ENCODE measurements around the gene STMN3.

Gene STMN3

DNA sequence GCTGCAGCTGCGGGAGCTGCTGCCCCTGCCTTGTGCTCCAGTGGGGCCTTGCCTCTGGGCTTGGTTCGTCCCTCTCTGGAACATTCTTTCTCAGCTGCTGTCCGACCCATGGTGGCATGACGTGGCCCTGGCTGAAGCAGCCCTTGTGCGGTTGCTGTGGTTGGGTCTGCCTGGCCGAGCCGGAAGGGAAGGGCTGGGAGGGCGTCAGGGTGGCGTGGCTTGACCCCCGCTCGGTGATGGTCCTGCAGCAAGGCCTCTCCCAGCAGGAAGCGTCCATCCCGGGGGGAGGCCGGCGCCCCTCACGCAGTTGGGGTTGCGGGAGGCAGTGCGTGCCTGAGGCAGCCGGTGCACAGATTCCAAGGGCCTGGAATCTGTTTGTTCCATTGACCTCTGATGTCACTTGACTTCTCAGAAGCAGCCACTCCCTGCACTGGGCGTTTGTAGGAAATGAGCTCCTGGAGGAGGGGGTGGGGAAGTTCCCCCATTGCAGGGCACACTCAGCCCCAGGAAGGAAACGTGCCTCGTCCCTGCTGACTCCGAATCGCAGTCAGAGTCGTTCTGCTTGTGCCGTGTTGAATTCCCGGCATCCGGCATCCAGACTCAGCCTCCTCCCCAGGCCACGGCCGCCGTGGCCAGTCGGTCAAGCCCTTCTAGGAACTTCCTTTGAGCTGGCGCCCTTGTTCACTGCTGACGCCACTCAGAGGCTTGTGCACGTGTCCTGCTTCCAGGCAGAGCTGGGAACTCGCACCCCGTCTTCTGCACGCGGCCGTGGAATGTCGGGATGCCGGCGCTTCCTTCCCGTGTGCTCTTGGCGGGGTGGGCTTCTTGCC is 33.5 kb upstream of the STMN3 start:
- no peaks in the 10 kb centered on the region for H3K27me3 ChIP-seq
- H3K36me3 ChIP-seq: peaks cover 18% of the 10 kb centered on the region
- H3K9me3 ChIP-seq: no peaks in the 10 kb centered on the region
- H3K27ac ChIP-seq: peak overlapping the region; percentile 51; the same call in 1 of the 2 replicates
- TF ChIP-seq Cebpa-rat (IDR thresholded peaks at IDR 0.05): no peak
- peak overlapping the region; percentile 20; the same call in 1 of the 2 replicates for H3K9ac ChIP-seq
- H3K4me2 ChIP-seq: peak overlapping the region; percentile 66
- H4K20me1 ChIP-seq: peaks cover 11% of the 10 kb centered on the region; the same call in 1 of the 2 replicates
- peaks cover 32% of the 10 kb centered on the region for H3K4me1 ChIP-seq
- H3K4me3 ChIP-seq: no peak overlapping the region

DNA sequence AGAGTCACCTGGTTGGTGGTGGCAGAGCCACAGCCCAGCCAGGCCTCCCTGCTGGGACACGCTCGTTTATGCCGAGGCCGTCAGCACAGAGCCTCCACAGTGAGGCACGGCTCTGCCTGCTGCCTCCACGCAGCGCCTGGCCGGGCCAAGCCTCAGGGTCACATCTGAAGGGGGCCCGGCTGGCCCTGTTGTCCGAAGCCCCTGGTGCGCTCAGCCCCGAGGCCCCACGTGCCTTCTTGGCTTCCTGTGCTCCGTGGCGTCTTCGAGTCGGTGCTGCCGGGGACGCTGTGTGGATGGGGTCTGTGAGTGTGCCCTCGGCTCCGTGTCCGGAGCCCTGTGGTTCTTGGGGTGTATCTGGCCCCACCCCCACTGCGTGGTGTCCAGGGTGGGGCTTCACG is 32.9 kb upstream of the STMN3 start:
- H3K4me1 ChIP-seq: peaks cover 26% of the 10 kb centered on the region
- no peak for TF ChIP-seq Cebpa-rat (IDR thresholded peaks at IDR 0.05)
- H3K9me3 ChIP-seq: no peaks in the 10 kb centered on the region
- no peak overlapping the region for H3K9ac ChIP-seq
- no peak overlapping the region for H3K4me2 ChIP-seq
- H3K36me3 ChIP-seq: peaks cover 24% of the 10 kb centered on the region
- peak overlapping the region; percentile 51; the same call in 1 of the 2 replicates for H3K27ac ChIP-seq
- no peak overlapping the region for H3K4me3 ChIP-seq
- peaks cover 5% of the 10 kb centered on the region; the same call in 1 of the 2 replicates for H4K20me1 ChIP-seq
- no peaks in the 10 kb centered on the region for H3K27me3 ChIP-seq

DNA sequence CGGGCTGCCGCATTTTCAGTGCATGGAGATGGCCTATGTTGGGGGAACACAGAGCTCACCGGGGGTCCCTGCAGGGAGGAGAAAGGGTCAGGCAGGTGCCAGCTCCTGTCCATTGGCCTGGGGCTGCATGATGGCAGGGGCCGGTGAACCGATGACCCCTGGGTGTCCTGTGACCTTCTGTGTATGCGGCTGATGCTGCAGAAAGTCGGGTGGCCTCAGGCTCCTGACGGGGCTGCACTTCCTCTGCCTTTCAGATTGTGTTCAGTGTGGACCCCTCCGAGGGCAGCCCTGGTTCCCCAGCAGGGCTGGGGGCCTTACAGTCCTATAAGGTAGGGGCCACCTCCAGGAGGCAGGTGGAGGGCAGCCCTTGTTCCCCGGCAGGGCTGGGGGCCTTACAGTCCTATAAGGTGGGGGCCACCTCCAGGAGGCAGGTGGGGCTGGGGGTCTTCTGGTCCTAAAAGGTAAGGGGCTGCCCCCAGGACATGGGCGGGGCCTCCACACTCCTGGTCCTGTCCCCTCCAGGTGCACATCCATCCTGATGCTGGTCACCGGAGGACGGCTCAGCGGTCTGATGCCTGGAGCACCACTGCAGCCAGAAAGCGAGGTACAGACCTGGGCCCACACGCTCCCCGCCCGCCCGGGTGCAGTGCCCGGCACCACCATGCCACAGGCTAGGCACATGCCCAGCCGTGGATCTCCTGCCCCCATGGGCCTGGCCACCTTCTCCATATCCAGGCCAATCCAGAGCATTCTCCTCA is 32.2 kb upstream of the STMN3 start:
- Histone ChIP-seq H3K9me3 (no peaks in the 10 kb centered on the region), H3K9ac (no peak overlapping the region), H3K36me3 (peaks cover 31% of the 10 kb centered on the region), H3K4me2 (no peak overlapping the region), H3K4me3 (no peak overlapping the region), H3K27me3 (no peaks in the 10 kb centered on the region), H3K4me1 (peaks cover 20% of the 10 kb centered on the region), H4K20me1 (no peaks in the 10 kb centered on the region), H3K27ac (no peak overlapping the region)
- no peak for TF ChIP-seq Cebpa-rat (IDR thresholded peaks at IDR 0.05)

DNA sequence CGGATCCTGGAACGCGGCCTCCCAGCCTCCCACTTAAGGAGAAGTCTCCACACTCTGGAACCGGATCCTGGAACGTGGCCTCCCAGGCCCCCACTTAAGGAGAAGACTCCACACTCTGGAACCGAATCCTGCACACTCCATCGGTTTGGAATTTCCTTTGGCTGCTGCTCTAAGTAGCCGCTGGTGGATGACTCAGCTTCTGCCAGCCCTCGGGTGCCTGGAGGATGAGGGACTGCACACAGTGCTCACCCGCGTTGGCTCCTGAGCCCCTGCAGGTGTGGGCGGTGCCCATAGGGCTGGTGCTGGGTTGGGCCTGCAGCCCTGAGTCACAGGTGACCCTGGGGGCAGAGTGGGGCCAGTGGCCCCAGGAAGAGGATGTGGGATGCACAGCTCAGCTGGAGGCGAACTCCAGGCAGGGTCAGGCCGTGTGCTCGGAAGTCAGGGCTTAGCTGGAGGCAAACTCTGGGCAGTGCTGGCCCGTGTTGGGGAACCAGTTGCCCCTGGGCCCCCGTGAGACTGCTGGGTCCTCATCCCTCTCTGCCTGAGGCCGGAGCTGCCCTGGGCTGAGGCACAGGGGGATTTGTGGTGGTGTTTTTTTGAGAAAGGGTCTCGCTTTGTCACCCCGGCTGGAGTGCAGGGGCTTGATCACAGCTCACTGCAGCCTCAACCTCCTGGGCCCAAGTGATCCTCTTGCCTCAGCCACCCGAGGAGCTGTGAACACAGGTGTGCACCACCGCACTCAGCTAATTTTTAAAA is 29.3 kb upstream of the STMN3 start:
- Histone ChIP-seq H3K9me3 (no peaks in the 10 kb centered on the region), H3K27me3 (no peaks in the 10 kb centered on the region), H3K27ac (no peak overlapping the region), H3K4me1 (peaks cover 17% of the 10 kb centered on the region), H3K9ac (no peak overlapping the region), H3K4me3 (no peak overlapping the region), H4K20me1 (no peaks in the 10 kb centered on the region; the same call in 1 of the 2 replicates), H3K4me2 (no peak overlapping the region), H3K36me3 (peaks cover 60% of the 10 kb centered on the region)
- no peak for TF ChIP-seq Cebpa-rat (IDR thresholded peaks at IDR 0.05)

DNA sequence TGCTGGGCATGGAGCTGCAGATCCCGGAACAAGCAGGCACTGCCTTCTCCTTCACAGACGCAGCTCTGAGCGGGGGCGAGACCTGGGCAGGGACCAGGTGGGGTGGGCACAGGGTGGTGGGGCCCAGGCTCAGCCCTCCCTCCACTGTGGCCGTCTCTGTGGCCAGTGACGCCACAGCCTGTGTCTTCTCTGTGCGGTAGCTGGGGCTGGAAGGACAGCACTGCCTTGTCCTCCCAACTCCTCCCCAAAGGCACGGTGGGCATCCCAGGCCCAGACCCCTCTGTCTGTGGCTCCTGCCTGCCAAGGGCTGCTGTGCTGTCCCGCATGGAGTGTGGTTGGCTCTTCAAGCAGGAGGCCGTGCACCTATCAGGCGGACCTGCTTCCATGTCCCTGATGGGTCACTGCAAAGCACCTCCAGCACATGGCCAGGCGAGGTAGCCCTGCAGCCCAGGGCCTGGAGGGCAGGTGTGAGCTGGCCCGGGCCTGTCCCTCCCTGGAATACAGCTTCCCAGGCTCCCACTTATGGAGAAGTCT is 28.5 kb upstream of the STMN3 start:
- Histone ChIP-seq H4K20me1 (no peaks in the 10 kb centered on the region; the same call in 1 of the 2 replicates), H3K27ac (0 out of 2 replicates have a peak overlapping the region, but pooled peaks have one; percentile 6), H3K4me2 (no peak overlapping the region), H3K36me3 (peaks cover 69% of the 10 kb centered on the region), H3K27me3 (no peaks in the 10 kb centered on the region), H3K9me3 (no peaks in the 10 kb centered on the region), H3K4me3 (no peak overlapping the region), H3K9ac (no peak overlapping the region), H3K4me1 (peaks cover 8% of the 10 kb centered on the region)
- no peak for TF ChIP-seq Cebpa-rat (IDR thresholded peaks at IDR 0.05)

DNA sequence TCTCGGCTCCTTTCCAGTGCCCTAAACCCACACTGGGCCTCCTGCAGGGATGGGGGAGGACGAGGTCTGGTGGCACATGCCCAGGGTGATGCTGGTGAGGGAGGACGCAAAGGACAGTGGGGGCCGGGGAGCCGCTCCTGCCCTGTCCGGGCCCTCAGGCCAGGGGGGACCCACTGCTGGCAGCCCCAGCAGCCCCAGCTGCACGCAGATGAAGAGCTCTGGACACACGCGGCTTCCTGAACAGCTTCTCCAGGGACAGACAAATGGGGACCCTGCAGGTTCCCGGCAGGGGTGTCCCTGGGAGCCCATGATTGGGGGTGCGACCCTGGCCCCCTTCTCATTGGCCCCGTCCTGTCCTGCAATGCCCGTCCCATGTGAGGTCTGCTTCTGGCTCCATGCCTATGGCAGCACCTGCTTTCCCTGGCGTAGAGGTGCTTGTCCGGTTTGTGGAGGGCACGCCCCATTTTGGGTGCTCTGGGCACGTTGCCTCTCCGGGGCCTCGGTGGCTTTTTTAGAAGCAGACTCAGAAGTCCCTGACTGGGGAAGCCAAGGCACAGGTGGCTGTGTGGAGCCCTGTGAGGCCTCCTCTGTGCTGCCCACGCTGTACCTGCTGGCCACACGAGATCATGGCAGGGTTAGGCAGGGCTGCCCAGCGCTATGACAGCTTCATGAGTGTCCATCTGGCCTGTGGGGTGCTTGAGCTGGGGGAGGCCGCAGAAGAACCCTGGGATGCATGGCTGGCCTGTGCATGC is 27.8 kb upstream of the STMN3 start:
- no peak overlapping the region for H3K4me2 ChIP-seq
- H3K9ac ChIP-seq: no peak overlapping the region
- no peak overlapping the region for H3K4me3 ChIP-seq
- H3K27ac ChIP-seq: 0 out of 2 replicates have a peak overlapping the region, but pooled peaks have one; percentile 6
- H3K36me3 ChIP-seq: peaks cover 74% of the 10 kb centered on the region
- no peaks in the 10 kb centered on the region for H3K9me3 ChIP-seq
- peaks cover 1% of the 10 kb centered on the region; the same call in 1 of the 2 replicates for H3K4me1 ChIP-seq
- no peak for TF ChIP-seq Cebpa-rat (IDR thresholded peaks at IDR 0.05)
- no peaks in the 10 kb centered on the region; the same call in 1 of the 2 replicates for H4K20me1 ChIP-seq
- no peaks in the 10 kb centered on the region for H3K27me3 ChIP-seq

DNA sequence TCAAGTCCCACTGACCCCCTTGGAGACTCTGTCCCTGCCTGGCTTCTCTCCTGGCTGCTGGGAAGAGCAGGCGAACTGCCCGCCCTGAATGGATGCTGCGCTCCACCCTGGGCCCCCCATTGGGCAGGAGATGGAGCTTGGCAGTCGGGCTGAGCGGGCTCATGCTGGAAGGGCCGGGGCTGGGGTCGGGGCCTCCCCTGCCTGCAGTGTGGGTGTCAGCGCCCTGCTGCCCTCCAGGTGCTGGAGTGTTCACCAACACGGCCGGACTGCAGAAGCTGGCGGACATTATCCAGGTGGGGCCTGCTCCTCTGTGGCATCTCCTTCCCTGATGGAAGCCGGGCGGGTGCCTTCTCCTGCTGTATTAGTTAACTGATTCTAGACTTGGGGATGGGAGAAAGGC is 27.2 kb upstream of the STMN3 start:
- no peak for TF ChIP-seq Cebpa-rat (IDR thresholded peaks at IDR 0.05)
- no peaks in the 10 kb centered on the region; the same call in 1 of the 2 replicates for H4K20me1 ChIP-seq
- H3K27me3 ChIP-seq: no peaks in the 10 kb centered on the region
- no peak overlapping the region for H3K27ac ChIP-seq
- H3K36me3 ChIP-seq: peaks cover 80% of the 10 kb centered on the region
- no peaks in the 10 kb centered on the region for H3K4me1 ChIP-seq
- no peak overlapping the region for H3K4me2 ChIP-seq
- no peak overlapping the region for H3K4me3 ChIP-seq
- no peak overlapping the region for H3K9ac ChIP-seq
- no peaks in the 10 kb centered on the region for H3K9me3 ChIP-seq

DNA sequence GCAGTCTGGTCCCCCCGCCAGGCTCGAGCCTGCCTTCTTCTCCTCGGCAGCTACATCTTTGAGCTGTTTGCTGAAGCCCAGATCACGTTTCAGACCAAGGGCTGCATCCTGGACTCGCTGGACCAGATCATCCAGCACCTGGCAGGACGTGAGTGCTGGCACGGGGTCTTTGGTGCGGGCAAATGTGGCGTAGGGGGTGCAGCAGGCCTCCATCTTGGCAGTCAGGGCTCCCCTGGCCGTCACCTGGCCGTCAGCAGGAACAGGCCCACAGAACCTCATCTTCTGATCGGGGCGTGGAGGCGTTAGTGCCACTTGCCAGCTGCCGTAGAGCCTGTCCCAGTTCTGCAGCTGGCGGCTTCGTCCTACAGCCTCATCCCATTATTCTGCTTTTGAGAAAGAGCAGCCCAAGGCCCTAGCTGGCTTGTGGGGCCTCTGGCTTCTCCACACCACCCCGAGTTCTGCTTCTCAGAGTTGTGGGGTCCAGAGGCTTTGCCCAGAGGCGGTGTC is 26.6 kb upstream of the STMN3 start:
- Histone ChIP-seq H3K36me3 (peaks cover 86% of the 10 kb centered on the region), H3K4me3 (no peak overlapping the region), H4K20me1 (no peaks in the 10 kb centered on the region; the same call in 1 of the 2 replicates), H3K27ac (no peak overlapping the region), H3K27me3 (no peaks in the 10 kb centered on the region), H3K4me2 (no peak overlapping the region), H3K4me1 (no peaks in the 10 kb centered on the region), H3K9ac (no peak overlapping the region), H3K9me3 (no peaks in the 10 kb centered on the region)
- no peak for TF ChIP-seq Cebpa-rat (IDR thresholded peaks at IDR 0.05)
